Glomerular visceral epithelial cell (primary cell): Measurements from ENCODE around the gene ARMC7.
"Not testable (repeated sequence)": the region's sequence is repeated elsewhere in the genome, so short reads cannot be mapped to it uniquely, and the experiment has no call there.

Experiments
- DNase-seq: peaks from one replicate; pipeline ENCODE4 v3.0.0-alpha.2; 2016; ENCODE audit errors: extremely low spot score

Gene ARMC7

GRCh38 chr17:75154195-75155106 is 44.7 kb downstream of the ARMC7 start, which contains the start of gene JPT1:
Gene JPT1 (minus strand): TSS chr17:75154512. CDS start chr17:75154397, 115 bp downstream.
- peak; percentile 99 for DNase-seq

GRCh38 chr17:75155191-75155601 is 45.4 kb downstream of the ARMC7 start:
- peak; percentile 68 for DNase-seq

- DNase-seq = not testable (repeated sequence)
Observed at GRCh38 chr17:75158480-75158879, 48.7 kb downstream of the ARMC7 start.

GRCh38 chr17:75159196-75160031 is 49.6 kb downstream of the ARMC7 start:
- DNase-seq = peak; percentile 54

- DNase-seq = no peak
Observed at GRCh38 chr17:75160211-75160610, 50.4 kb downstream of the ARMC7 start.

GRCh38 chr17:75163074-75163473 is 53.3 kb downstream of the ARMC7 start:
- no peak for DNase-seq

- DNase-seq = not testable (repeated sequence)
Observed at GRCh38 chr17:75164606-75165005, 54.8 kb downstream of the ARMC7 start.

GRCh38 chr17:75168998-75169397 is 59.2 kb downstream of the ARMC7 start:
- DNase-seq = no peak

GRCh38 chr17:75173526-75173925 is 63.8 kb downstream of the ARMC7 start:
- DNase-seq = no peak

GRCh38 chr17:75174996-75175395 is 65.2 kb downstream of the ARMC7 start:
- DNase-seq = no peak

GRCh38 chr17:75176625-75177024 is 66.9 kb downstream of the ARMC7 start:
- no peak for DNase-seq

GRCh38 chr17:75178453-75178852 is 68.7 kb downstream of the ARMC7 start:
- peak; percentile 25 for DNase-seq
